Caco-2 (cell line): ENCODE data around the gene PAX5. TPM values are rescaled to one million over a fixed set of nuclear protein-coding genes. Genes with fewer than 3 reads are reported as not detected.
A peak's percentile ranks its signal among the peaks of the same experiment; 100 is the strongest.

Experiments used
- BruUV-seq: library from RNA; stranded (reverse); fragments of 400-500 nt; replicated peaks from 2 replicates; lab custom pipeline; 2021; lab: Mats Ljungman, UMichigan
- CTCF ChIA-PET: fragments of 300-600 bp; sonication (Branson Sonifier 250); formaldehyde crosslinking; loops from one replicate; lab custom pipeline; 2022; ENCODE audit warnings: antibody characterized with exemption; lab: Charles Lee
- POLR2A ChIA-PET: fragments of 300-600 bp; sonication (Branson Sonifier 250); formaldehyde crosslinking; loops from one replicate; lab custom pipeline; 2022; ENCODE audit warnings: antibody characterized with exemption; lab: Charles Lee
- DNase-seq, 2 experiments: peaks; one replicate each; pipeline versions ENCODE4 v3.0.0 to v3.0.0-alpha.2; 2020 to 2022
- H3K27me3 ChIP-seq: replicated peaks from 2 replicates; pipeline ENCODE4 v1.6.0; 2011; ENCODE audit warnings: low read length; ENCODE audit not compliant: control insufficient read depth, insufficient read depth
- H3K36me3 ChIP-seq: 2 replicates; pipeline ENCODE4 v1.5.1; 2011; ENCODE audit warnings: low read length; ENCODE audit not compliant: control insufficient read depth, insufficient read depth
- H3K4me1 ChIP-seq: fragments of 250-450 bp; sonication (Bioruptor Pico); 2 replicates; pipeline ENCODE4 v1.5.1; 2020; ENCODE audit warnings: mild to moderate bottlenecking
- H3K4me3 ChIP-seq: 2 replicates; pipeline ENCODE4 v1.5.1; 2011; ENCODE audit warnings: low read depth, mild to moderate bottlenecking, control low read depth, low read length
- H3K9me3 ChIP-seq: fragments of 250-450 bp; sonication (Bioruptor Pico); 2 replicates; pipeline ENCODE4 v1.5.1; 2020; ENCODE audit warnings: mild to moderate bottlenecking, moderate library complexity
- H3K27ac Mint-ChIP-seq: one replicate; pipeline ENCODE4 v1.8.0; 2022; ENCODE audit warnings: mixed read lengths; ENCODE audit not compliant: unreplicated experiment
- H3K27me3 Mint-ChIP-seq: one replicate; pipeline ENCODE4 v1.8.0; 2022; ENCODE audit warnings: mixed read lengths; ENCODE audit not compliant: insufficient read depth, unreplicated experiment
- H3K36me3 Mint-ChIP-seq: one replicate; pipeline ENCODE4 v1.8.0; 2022; ENCODE audit warnings: mild to moderate bottlenecking, mixed read lengths; ENCODE audit not compliant: insufficient read depth, unreplicated experiment
- H3K4me1 Mint-ChIP-seq: one replicate; pipeline ENCODE4 v1.8.0; 2022; ENCODE audit warnings: low read depth, mixed read lengths; ENCODE audit not compliant: unreplicated experiment
- H3K4me3 Mint-ChIP-seq: one replicate; pipeline ENCODE4 v1.8.0; 2022; ENCODE audit warnings: mild to moderate bottlenecking, moderate library complexity, mixed read lengths; ENCODE audit not compliant: unreplicated experiment
- H3K9me3 Mint-ChIP-seq: one replicate; pipeline ENCODE4 v1.8.0; 2022; ENCODE audit warnings: mixed read lengths; ENCODE audit not compliant: unreplicated experiment
- CTCF ChIP-seq, 2 experiments: fragments of 200-600 bp in 1 of 2; IDR thresholded peaks; 1 replicate in 1 of 2; 2 replicates in 1 of 2; pipeline versions ENCODE4 v1.5.1 to v1.8.0; 2011 to 2022; ENCODE audit warnings: antibody characterized with exemption in 1 of 2, control low read depth in 1 of 2, inconsistent platforms in 1 of 2, low read depth in 1 of 2, low read length in 1 of 2, mild to moderate bottlenecking in 1 of 2, moderate library complexity in 1 of 2; ENCODE audit not compliant: insufficient read depth in 1 of 2, severe bottlenecking in 1 of 2, unreplicated experiment in 1 of 2
- intact Hi-C: fragments of 100-400 bp; cut with micrococcal nuclease; formaldehyde crosslinking; loops from one replicate; pipeline ENCODE4 v1.10.0; 2022; ENCODE audit not compliant: unreplicated experiment
- total RNA-seq: library from RNA; stranded (reverse); gene quantifications from 2 replicates; pipeline ENCODE4 v1.2.3, GENCODE V29; 2022

Gene PAX5
- total RNA-seq, 1 experiment from 2014 or later = not detected

GRCh38 chr9:36940881-36941280, 93.2 kb downstream of the PAX5 start:
- no TSS peak for BruUV-seq
- DNase-seq = no peak
- TF ChIP-seq CTCF (IDR thresholded peaks at IDR 0.05; ENCODE audit: insufficient read depth in 1 of 2, low read depth in 1 of 2, low read length in 1 of 2, severe bottlenecking in 1 of 2, unreplicated experiment in 1 of 2) = no peak
- Histone ChIP-seq H3K9me3 (no peaks in the 10 kb centered on the region), H3K27me3 (no peaks in the 10 kb centered on the region), H3K36me3 (no peaks in the 10 kb centered on the region), H3K4me1 (peaks cover 8% of the 10 kb centered on the region), H3K4me3 (no peak overlapping the region)
- intact Hi-C loops = no loop called here
- H3K27me3 Mint-ChIP-seq = peaks cover 2% of the 10 kb centered on the region
- ChIA-PET POLR2A (no interaction called here), CTCF (no interaction called here)
- peak overlapping the region; percentile 20 for H3K27ac Mint-ChIP-seq
- H3K9me3 Mint-ChIP-seq = no peaks in the 10 kb centered on the region
- H3K4me1 Mint-ChIP-seq = peaks cover 8% of the 10 kb centered on the region
- no peaks in the 10 kb centered on the region for H3K36me3 Mint-ChIP-seq
- H3K4me3 Mint-ChIP-seq = no peak overlapping the region

GRCh38 chr9:36940500-36940853, 93.6 kb downstream of the PAX5 start:
- DNase-seq = no peak
- Histone ChIP-seq H3K36me3 (no peaks in the 10 kb centered on the region), H3K4me3 (no peak overlapping the region), H3K9me3 (no peaks in the 10 kb centered on the region), H3K27me3 (no peaks in the 10 kb centered on the region), H3K4me1 (peaks cover 8% of the 10 kb centered on the region)
- TF ChIP-seq CTCF (IDR thresholded peaks at IDR 0.05; ENCODE audit: insufficient read depth in 1 of 2, low read depth in 1 of 2, low read length in 1 of 2, severe bottlenecking in 1 of 2, unreplicated experiment in 1 of 2) = no peak
- H3K4me1 Mint-ChIP-seq = peaks cover 8% of the 10 kb centered on the region
- H3K36me3 Mint-ChIP-seq = no peaks in the 10 kb centered on the region
- peak overlapping the region; percentile 20 for H3K27ac Mint-ChIP-seq
- POLR2A ChIA-PET = no interaction called here
- H3K4me3 Mint-ChIP-seq = no peak overlapping the region
- H3K27me3 Mint-ChIP-seq = peaks cover 2% of the 10 kb centered on the region
- CTCF ChIA-PET = no interaction called here
- no peaks in the 10 kb centered on the region for H3K9me3 Mint-ChIP-seq
- BruUV-seq = no TSS peak
- intact Hi-C loops = no loop called here

GRCh38 chr9:36939655-36940499, 94.2 kb downstream of the PAX5 start:
- no peak for DNase-seq
- Histone ChIP-seq H3K9me3 (no peaks in the 10 kb centered on the region), H3K27me3 (no peaks in the 10 kb centered on the region), H3K4me1 (peaks cover 8% of the 10 kb centered on the region), H3K36me3 (no peaks in the 10 kb centered on the region), H3K4me3 (no peak overlapping the region)
- intact Hi-C loops = no loop called here
- Mint-ChIP-seq H3K9me3 (no peaks in the 10 kb centered on the region), H3K4me3 (no peak overlapping the region), H3K27ac (peak overlapping the region; percentile 20), H3K36me3 (no peaks in the 10 kb centered on the region), H3K4me1 (peaks cover 8% of the 10 kb centered on the region), H3K27me3 (peaks cover 2% of the 10 kb centered on the region)
- no TSS peak for BruUV-seq
- ChIA-PET CTCF (no interaction called here), POLR2A (no interaction called here)
- no peak for TF ChIP-seq CTCF (IDR thresholded peaks at IDR 0.05; ENCODE audit: insufficient read depth in 1 of 2, low read depth in 1 of 2, low read length in 1 of 2, severe bottlenecking in 1 of 2, unreplicated experiment in 1 of 2)
